Panc1 (cell line): ENCODE measurements around the gene MEF2D.

Source experiments
- CTCF ChIP-seq: fragments of 450-650 bp; IDR thresholded peaks from 2 replicates; pipeline ENCODE4 v1.5.1; 2017; ENCODE audit warnings: mild to moderate bottlenecking
- SIN3A ChIP-seq: IDR thresholded peaks from 2 replicates; pipeline ENCODE4 v1.6.1; 2012; ENCODE audit warnings: low read depth, mild to moderate bottlenecking, low read length, moderate library complexity, borderline replicate concordance; ENCODE audit not compliant: insufficient read depth

DNA sequence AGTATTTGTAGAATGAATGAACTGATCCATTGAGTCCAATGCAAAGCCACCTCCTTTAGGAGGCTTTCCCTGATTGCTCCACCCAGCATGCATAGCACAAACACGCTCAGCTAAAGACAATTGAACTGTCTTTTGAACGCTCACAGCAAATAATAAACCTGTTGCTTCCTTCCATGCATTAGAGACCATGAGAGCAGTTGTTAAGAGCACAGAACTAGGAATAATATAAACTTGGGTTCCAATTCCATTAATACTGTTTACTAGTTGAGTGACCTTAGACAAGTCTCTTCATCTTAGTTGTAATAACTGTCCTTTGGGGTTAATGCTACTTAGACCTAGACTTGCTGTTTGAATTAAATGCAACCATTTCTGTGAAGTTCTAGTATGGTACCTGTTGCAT, 5.9 kb upstream of the MEF2D start:
- TF ChIP-seq SIN3A (no peak), CTCF (no peak)
